HG03342 (cell line): ENCODE results near the gene PSMB3.

Experiments used
- ATAC-seq: cut with Tn5 transposase; IDR thresholded peaks from one replicate; pipeline ENCODE4 v1.9.1; 2021; ENCODE audit warnings: mild to moderate bottlenecking, moderate library complexity; ENCODE audit not compliant: unreplicated experiment

The PSMB3 gene

GRCh38 chr17:38733282-38733981 lies 19.1 kb upstream of the PSMB3 start:
- ATAC-seq = no peak

GRCh38 chr17:38733982-38734973 lies 18.3 kb upstream of the PSMB3 start:
- ATAC-seq = no peak

- no peak for ATAC-seq
Measured at GRCh38 chr17:38735161-38735997, 17.2 kb upstream of the PSMB3 start.

GRCh38 chr17:38738007-38738662 lies 14.4 kb upstream of the PSMB3 start:
- ATAC-seq = no peak

GRCh38 chr17:38738686-38739085 lies 13.9 kb upstream of the PSMB3 start:
- no peak for ATAC-seq

- ATAC-seq = no peak
Measured at GRCh38 chr17:38739305-38739704, 13.2 kb upstream of the PSMB3 start.

- ATAC-seq = no peak
Measured at GRCh38 chr17:38740044-38740443, 12.5 kb upstream of the PSMB3 start.

GRCh38 chr17:38740806-38741205 lies 11.7 kb upstream of the PSMB3 start:
- no peak for ATAC-seq

GRCh38 chr17:38741461-38741860 lies 11.1 kb upstream of the PSMB3 start:
- no peak for ATAC-seq

GRCh38 chr17:38741921-38742410 lies 10.6 kb upstream of the PSMB3 start:
- ATAC-seq = no peak

GRCh38 chr17:38742411-38743308 lies 9.9 kb upstream of the PSMB3 start:
- ATAC-seq = no peak

GRCh38 chr17:38743556-38744171 lies 8.9 kb upstream of the PSMB3 start:
- no peak for ATAC-seq

GRCh38 chr17:38745545-38745944 lies 7.0 kb upstream of the PSMB3 start:
- no peak for ATAC-seq

GRCh38 chr17:38746004-38746848 lies 6.3 kb upstream of the PSMB3 start:
- ATAC-seq = no peak

- ATAC-seq = no peak
Measured at GRCh38 chr17:38746849-38747462, 5.6 kb upstream of the PSMB3 start.

GRCh38 chr17:38747463-38748148 lies 4.9 kb upstream of the PSMB3 start:
- ATAC-seq = no peak
